Measurements from ENCODE around the gene NEIL1.

NEIL1 gene

GRCh38 chr15:75350601-75351361 lies 3.9 kb downstream of the NEIL1 start:
- Histone ChIP-seq H3K36me3 (ENCODE audit: insufficient read depth, low read depth, low read length) (no peaks in the 10 kb centered on the region), H3K27ac (ENCODE audit: low read length) (no peak overlapping the region), H3K9me3 (ENCODE audit: insufficient read depth, low read depth, low read length) (no peaks in the 10 kb centered on the region), H3K27me3 (ENCODE audit: insufficient read depth, low read length) (peaks cover 48% of the 10 kb centered on the region), H3K4me1 (ENCODE audit: insufficient read depth, low read length) (no peaks in the 10 kb centered on the region), H3K4me3 (ENCODE audit: low read length) (no peak overlapping the region), H3K9ac (ENCODE audit: low read depth, low read length) (no peak overlapping the region)

- Histone ChIP-seq H3K9me3 (ENCODE audit: insufficient read depth, low read depth, low read length) (no peaks in the 10 kb centered on the region), H3K9ac (ENCODE audit: low read depth, low read length) (no peak overlapping the region), H3K4me1 (ENCODE audit: insufficient read depth, low read length) (no peaks in the 10 kb centered on the region), H3K4me3 (ENCODE audit: low read length) (no peak overlapping the region), H3K36me3 (ENCODE audit: insufficient read depth, low read depth, low read length) (peaks cover 4% of the 10 kb centered on the region; the same call in 1 of the 2 replicates), H3K27ac (ENCODE audit: low read length) (no peak overlapping the region), H3K27me3 (ENCODE audit: insufficient read depth, low read length) (peaks cover 32% of the 10 kb centered on the region)
Measured at GRCh38 chr15:75352186-75353080, 5.6 kb downstream of the NEIL1 start.

GRCh38 chr15:75353604-75354003 lies 6.8 kb downstream of the NEIL1 start:
- Histone ChIP-seq H3K36me3 (ENCODE audit: insufficient read depth, low read depth, low read length) (peaks cover 8% of the 10 kb centered on the region; the same call in 1 of the 2 replicates), H3K27me3 (ENCODE audit: insufficient read depth, low read length) (peaks cover 20% of the 10 kb centered on the region)

GRCh38 chr15:75354454-75354853 lies 7.6 kb downstream of the NEIL1 start:
- Histone ChIP-seq H3K4me3 (ENCODE audit: low read length) (no peak overlapping the region), H3K27me3 (ENCODE audit: insufficient read depth, low read length) (peaks cover 12% of the 10 kb centered on the region), H3K9me3 (ENCODE audit: insufficient read depth, low read depth, low read length) (no peaks in the 10 kb centered on the region), H3K4me1 (ENCODE audit: insufficient read depth, low read length) (no peaks in the 10 kb centered on the region), H3K27ac (ENCODE audit: low read length) (no peak overlapping the region), H3K36me3 (ENCODE audit: insufficient read depth, low read depth, low read length) (peaks cover 14% of the 10 kb centered on the region; the same call in 1 of the 2 replicates), H3K9ac (ENCODE audit: low read depth, low read length) (no peak overlapping the region)

More at GRCh38 chr15:75353604-75354003, 6.8 kb downstream of the NEIL1 start:
- Histone ChIP-seq H3K9me3 (ENCODE audit: insufficient read depth, low read depth, low read length) (no peaks in the 10 kb centered on the region), H3K9ac (ENCODE audit: low read depth, low read length) (no peak overlapping the region), H3K4me1 (ENCODE audit: insufficient read depth, low read length) (no peaks in the 10 kb centered on the region), H3K27ac (ENCODE audit: low read length) (no peak overlapping the region), H3K4me3 (ENCODE audit: low read length) (no peak overlapping the region)

- H3K9ac ChIP-seq (ENCODE audit: low read depth, low read length): no peak overlapping the region
- peaks cover 3% of the 10 kb centered on the region for H3K27me3 ChIP-seq (ENCODE audit: insufficient read depth, low read length)
- no peaks in the 10 kb centered on the region for H3K9me3 ChIP-seq (ENCODE audit: insufficient read depth, low read depth, low read length)
- H3K27ac ChIP-seq (ENCODE audit: low read length): no peak overlapping the region
- H3K36me3 ChIP-seq (ENCODE audit: insufficient read depth, low read depth, low read length): peaks cover 19% of the 10 kb centered on the region; the same call in 1 of the 2 replicates
- no peaks in the 10 kb centered on the region for H3K4me1 ChIP-seq (ENCODE audit: insufficient read depth, low read length)
- H3K4me3 ChIP-seq (ENCODE audit: low read length): no peak overlapping the region
Measured at GRCh38 chr15:75355369-75355768, 8.5 kb downstream of the NEIL1 start.

- H3K9ac ChIP-seq (ENCODE audit: low read depth, low read length): no peak overlapping the region
- no peaks in the 10 kb centered on the region for H3K27me3 ChIP-seq (ENCODE audit: insufficient read depth, low read length)
- no peak overlapping the region for H3K4me3 ChIP-seq (ENCODE audit: low read length)
- no peaks in the 10 kb centered on the region for H3K9me3 ChIP-seq (ENCODE audit: insufficient read depth, low read depth, low read length)
- H3K27ac ChIP-seq (ENCODE audit: low read length): no peak overlapping the region
- no peaks in the 10 kb centered on the region for H3K4me1 ChIP-seq (ENCODE audit: insufficient read depth, low read length)
- H3K36me3 ChIP-seq (ENCODE audit: insufficient read depth, low read depth, low read length): peaks cover 19% of the 10 kb centered on the region
Measured at GRCh38 chr15:75356006-75356405, 9.2 kb downstream of the NEIL1 start.

GRCh38 chr15:75356517-75356916 lies 9.7 kb downstream of the NEIL1 start:
- H3K9ac ChIP-seq (ENCODE audit: low read depth, low read length): no peak overlapping the region
- H3K36me3 ChIP-seq (ENCODE audit: insufficient read depth, low read depth, low read length): peaks cover 24% of the 10 kb centered on the region
- no peaks in the 10 kb centered on the region for H3K9me3 ChIP-seq (ENCODE audit: insufficient read depth, low read depth, low read length)
- H3K27me3 ChIP-seq (ENCODE audit: insufficient read depth, low read length): no peaks in the 10 kb centered on the region
- H3K27ac ChIP-seq (ENCODE audit: low read length): no peak overlapping the region
- H3K4me1 ChIP-seq (ENCODE audit: insufficient read depth, low read length): no peaks in the 10 kb centered on the region
- H3K4me3 ChIP-seq (ENCODE audit: low read length): no peak overlapping the region

- Histone ChIP-seq H3K4me1 (ENCODE audit: insufficient read depth, low read length) (no peaks in the 10 kb centered on the region), H3K27me3 (ENCODE audit: insufficient read depth, low read length) (no peaks in the 10 kb centered on the region), H3K9me3 (ENCODE audit: insufficient read depth, low read depth, low read length) (no peaks in the 10 kb centered on the region), H3K27ac (ENCODE audit: low read length) (no peak overlapping the region), H3K36me3 (ENCODE audit: insufficient read depth, low read depth, low read length) (peaks cover 28% of the 10 kb centered on the region), H3K4me3 (ENCODE audit: low read length) (no peak overlapping the region), H3K9ac (ENCODE audit: low read depth, low read length) (no peak overlapping the region)
Measured at GRCh38 chr15:75357976-75358673, 11.3 kb downstream of the NEIL1 start.

GRCh38 chr15:75358771-75359536 lies 12.1 kb downstream of the NEIL1 start:
- no peaks in the 10 kb centered on the region for H3K9me3 ChIP-seq (ENCODE audit: insufficient read depth, low read depth, low read length)
- H3K27ac ChIP-seq (ENCODE audit: low read length): no peak overlapping the region
- peaks cover 28% of the 10 kb centered on the region for H3K36me3 ChIP-seq (ENCODE audit: insufficient read depth, low read depth, low read length)
- no peak overlapping the region for H3K9ac ChIP-seq (ENCODE audit: low read depth, low read length)
- no peak overlapping the region for H3K4me3 ChIP-seq (ENCODE audit: low read length)
- no peaks in the 10 kb centered on the region for H3K4me1 ChIP-seq (ENCODE audit: insufficient read depth, low read length)
- H3K27me3 ChIP-seq (ENCODE audit: insufficient read depth, low read length): no peaks in the 10 kb centered on the region

GRCh38 chr15:75359537-75360250 lies 12.9 kb downstream of the NEIL1 start:
- no peaks in the 10 kb centered on the region for H3K4me1 ChIP-seq (ENCODE audit: insufficient read depth, low read length)
- H3K9ac ChIP-seq (ENCODE audit: low read depth, low read length): no peak overlapping the region
- no peaks in the 10 kb centered on the region for H3K27me3 ChIP-seq (ENCODE audit: insufficient read depth, low read length)
- H3K4me3 ChIP-seq (ENCODE audit: low read length): no peak overlapping the region
- peaks cover 31% of the 10 kb centered on the region for H3K36me3 ChIP-seq (ENCODE audit: insufficient read depth, low read depth, low read length)
- no peak overlapping the region for H3K27ac ChIP-seq (ENCODE audit: low read length)
- no peaks in the 10 kb centered on the region for H3K9me3 ChIP-seq (ENCODE audit: insufficient read depth, low read depth, low read length)
